Adrenal gland (tissue), 12 donors: ENCODE data around the gene SLC8A2. TPM values are rescaled to one million over a fixed set of nuclear protein-coding genes. Genes with fewer than 3 reads are reported as not detected.
"Not testable (repeated sequence)": the region's sequence is repeated elsewhere in the genome, so short reads cannot be mapped to it uniquely, and the experiment has no call there.

Source experiments
- DNase-seq, 7 donors: peaks; one replicate each; pipeline ENCODE4 v3.0.0-alpha.2; 2019 to 2020
- H3K27ac ChIP-seq, 5 donors: fragments of 200-600 bp; sonication (generic) in 4 of 5; 1 replicate in 3 of 5; 2 replicates in 2 of 5; pipeline versions ENCODE4 v1.5.1 to v1.8.0; 2016 to 2020; ENCODE audit warnings: mild to moderate bottlenecking in 1 of 5
- H3K27me3 ChIP-seq: fragments of 200-600 bp; 2 replicates; pipeline ENCODE4 v1.8.0; 2021
- H3K36me3 ChIP-seq, 2 donors: fragments of 200-600 bp; replicated peaks in 1 of 2; 1 replicate in 1 of 2; 2 replicates in 1 of 2; pipeline versions ENCODE4 v1.5.1 to v1.8.0; 2018 to 2022
- H3K4me1 ChIP-seq, 2 donors: fragments of 200-600 bp; replicated peaks in 1 of 2; 1 replicate in 1 of 2; 2 replicates in 1 of 2; pipeline versions ENCODE4 v1.5.1 to v1.8.0; 2018 to 2021
- H3K4me3 ChIP-seq, 4 donors: fragments of 200-600 bp; sonication (generic) in 3 of 4; one replicate each; pipeline ENCODE4 v1.5.1; 2016 to 2018
- H3K9me3 ChIP-seq, 3 donors: fragments of 200-600 bp; sonication (generic) in 1 of 3; replicated peaks in 1 of 3; 1 replicate in 2 of 3; 2 replicates in 1 of 3; pipeline versions ENCODE4 v1.5.1 to v1.8.0; 2016 to 2021
- CTCF ChIP-seq, 6 experiments: fragments of 450-650 bp in 4 of 6; fragments of 200-600 bp in 2 of 6; sonication (generic) in 1 of 6; IDR thresholded peaks; 1 replicate in 5 of 6; 2 replicates in 1 of 6; pipeline versions ENCODE4 v1.5.1 to v1.8.0; 2016 to 2021; ENCODE audit warnings: antibody characterized with exemption in 6 of 6, mild to moderate bottlenecking in 2 of 6, moderate library complexity in 1 of 6
- POLR2A ChIP-seq, 2 donors: fragments of 450-650 bp; IDR thresholded peaks; one replicate each; pipeline ENCODE4 v1.6.1; 2017; ENCODE audit warnings: antibody characterized with exemption in 2 of 2, mild to moderate bottlenecking in 2 of 2, moderate library complexity in 1 of 2
- WGBS, 4 donors: extraction: QIAGEN DNeasy Blood & Tissue Kit in 2 of 4; methylation state at CpG; one replicate each; pipeline versions ENCODE4 v1.1.5 to v1.1.7; 2013 to 2017; 5-methylcytosine and 5-hydroxymethylcytosine counted together
- intact Hi-C, 2 donors: fragments of 100-400 bp; cut with DNase I; formaldehyde crosslinking; loops; one replicate each; pipeline versions ENCODE4 v1.14.1 to v1.15.0; 2022 to 2023
- polyA plus RNA-seq, 3 donors: library from polyadenylated mRNA; stranded (reverse); fragments of 200-250 nt in 2 of 3; fragments of 350-450 nt in 1 of 3; fragmentation: Illumina TruSeq in 1 of 3; extraction: RNeasy Lipid Tissue Mini Kit (QIAGEN cat#74804) in 1 of 3; gene quantifications; one replicate each; pipeline ENCODE4 v1.2.3, GENCODE V29; 2013 to 2014
- total RNA-seq, 9 donors: library from RNA; depleted of rRNA in 4 of 9; stranded (reverse); fragments of >200 nt in 4 of 9; fragments of 120-200 nt in 1 of 9; fragmentation: NEBNext Ultra II Directional in 1 of 9; extraction: Animal tissue kit (Norgen Biotek cat#: 25700) in 1 of 9; gene quantifications; one replicate each; pipeline versions ENCODE4 v1.1.0 to v1.2.4, GENCODE V29; 2013 to 2023
- donor health status: healthy with polysubstance abuse.
- donor health status: Bipolar disorder and iron deficiency.
- donor health status: DM: yes; HTN: yes; CAD: no.
- donor health status: DM: no; HTN: no; CAD: no.
- donor health status: DM: no; HTN: no; CAD: no.
- donor health status: DM: yes; HTN: yes; CAD: no.

The SLC8A2 gene
- total and polyA plus RNA-seq, 12 donors = 0.22 to 6.1 (median 3.0) TPM; not detected in 3

- H3K9me3 ChIP-seq = no peaks in the 10 kb centered on the region
- H3K4me3 ChIP-seq = no peak overlapping the region
- H3K4me1 ChIP-seq = no peaks in the 10 kb centered on the region
- intact Hi-C loops = no loop called here
- 63 to 71% methylated on average over 21 of the region's 21 CpGs; no CpG with 5 or more reads in 2 of the 4 donors for WGBS, 4 donors
- DNase-seq = peak in 3 of 7 donors; percentile 33 to 39 (median 37)
- peak in 2 of 6 experiments; percentile 15 to 30 for TF ChIP-seq CTCF (IDR thresholded peaks at IDR 0.05)
- no peak for TF ChIP-seq POLR2A (IDR thresholded peaks at IDR 0.05)
- no peaks in the 10 kb centered on the region for H3K36me3 ChIP-seq
- peaks cover 17% of the 10 kb centered on the region for H3K27me3 ChIP-seq
- H3K27ac ChIP-seq = no peak overlapping the region
Observed at GRCh38 chr19:47414469-47414868, 57.2 kb downstream of the SLC8A2 start.

DNA sequence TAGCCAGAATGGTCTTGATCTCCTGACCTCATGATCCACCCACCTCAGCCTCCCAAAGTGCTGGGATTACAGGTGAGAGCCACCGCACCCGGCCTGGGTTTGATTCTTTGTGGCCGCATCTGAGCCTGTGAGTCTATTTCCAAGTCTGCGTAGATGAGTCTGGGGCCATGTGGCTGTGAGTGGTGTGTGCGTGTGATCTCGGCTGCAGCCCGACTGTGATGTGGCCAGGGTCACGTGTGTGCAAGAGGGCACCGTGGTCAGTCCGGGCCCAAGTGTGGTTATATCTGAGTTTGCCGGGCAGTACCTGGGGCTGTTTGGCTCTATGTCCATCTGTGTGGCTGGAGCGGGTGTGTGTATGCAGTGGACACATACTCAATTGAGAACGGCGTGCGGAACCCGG lies 57.8 kb downstream of the SLC8A2 start:
- no peaks in the 10 kb centered on the region for H3K4me1 ChIP-seq
- no peaks in the 10 kb centered on the region for H3K36me3 ChIP-seq
- H3K9me3 ChIP-seq = no peaks in the 10 kb centered on the region
- WGBS, 4 donors = 81 to 94% (median 84%) methylated on average over 5 to 16 of the region's 16 CpGs
- H3K4me3 ChIP-seq = no peak overlapping the region
- H3K27ac ChIP-seq = no peak overlapping the region
- peaks cover 14% of the 10 kb centered on the region for H3K27me3 ChIP-seq
- intact Hi-C loops = no loop called here
- TF ChIP-seq POLR2A (IDR thresholded peaks at IDR 0.05) (no peak), CTCF (IDR thresholded peaks at IDR 0.05) (no peak)
- DNase-seq = no peak

DNA sequence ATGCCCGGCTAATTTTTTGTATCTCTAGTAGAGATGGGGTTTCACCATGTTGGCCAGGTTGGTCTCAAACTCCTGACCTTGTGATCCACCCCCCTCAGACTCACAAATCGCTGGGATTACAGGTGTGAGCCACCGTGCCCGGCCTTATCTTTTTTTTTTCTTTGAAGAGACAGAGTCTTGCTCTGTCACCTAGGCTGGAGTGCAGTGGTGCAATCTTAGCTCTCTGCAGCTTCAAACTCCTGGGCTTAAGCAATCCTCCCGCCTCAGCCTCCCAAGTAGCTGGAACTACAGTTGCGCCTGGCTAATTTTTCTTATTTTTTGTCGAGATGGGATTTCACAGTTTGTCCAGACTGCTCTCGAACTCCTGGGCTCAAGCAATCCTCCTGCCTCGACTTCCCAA lies 60.0 kb downstream of the SLC8A2 start:
- intact Hi-C loops, H3K4me1 ChIP-seq, H3K9me3 ChIP-seq, H3K4me3 ChIP-seq, DNase-seq, H3K36me3 ChIP-seq, H3K27ac ChIP-seq: not testable (repeated sequence)
- peaks cover 24% of the 10 kb centered on the region for H3K27me3 ChIP-seq
- WGBS, 4 donors = 65 to 74% (median 72%) methylated on average over 9 of the region's 9 CpGs

GRCh38 chr19:47411101-47411500 lies 60.6 kb downstream of the SLC8A2 start:
- Histone ChIP-seq H3K4me3 (no peak overlapping the region), H3K27ac (no peak overlapping the region), H3K4me1 (no peaks in the 10 kb centered on the region), H3K27me3 (peaks cover 23% of the 10 kb centered on the region), H3K36me3 (no peaks in the 10 kb centered on the region), H3K9me3 (no peaks in the 10 kb centered on the region)
- DNase-seq = no peak
- TF ChIP-seq POLR2A (IDR thresholded peaks at IDR 0.05) (no peak), CTCF (IDR thresholded peaks at IDR 0.05) (no peak)
- WGBS, 4 donors = 66 to 79% (median 76%) methylated on average over 7 to 8 of the region's 8 CpGs
- intact Hi-C loops = no loop called here

DNA sequence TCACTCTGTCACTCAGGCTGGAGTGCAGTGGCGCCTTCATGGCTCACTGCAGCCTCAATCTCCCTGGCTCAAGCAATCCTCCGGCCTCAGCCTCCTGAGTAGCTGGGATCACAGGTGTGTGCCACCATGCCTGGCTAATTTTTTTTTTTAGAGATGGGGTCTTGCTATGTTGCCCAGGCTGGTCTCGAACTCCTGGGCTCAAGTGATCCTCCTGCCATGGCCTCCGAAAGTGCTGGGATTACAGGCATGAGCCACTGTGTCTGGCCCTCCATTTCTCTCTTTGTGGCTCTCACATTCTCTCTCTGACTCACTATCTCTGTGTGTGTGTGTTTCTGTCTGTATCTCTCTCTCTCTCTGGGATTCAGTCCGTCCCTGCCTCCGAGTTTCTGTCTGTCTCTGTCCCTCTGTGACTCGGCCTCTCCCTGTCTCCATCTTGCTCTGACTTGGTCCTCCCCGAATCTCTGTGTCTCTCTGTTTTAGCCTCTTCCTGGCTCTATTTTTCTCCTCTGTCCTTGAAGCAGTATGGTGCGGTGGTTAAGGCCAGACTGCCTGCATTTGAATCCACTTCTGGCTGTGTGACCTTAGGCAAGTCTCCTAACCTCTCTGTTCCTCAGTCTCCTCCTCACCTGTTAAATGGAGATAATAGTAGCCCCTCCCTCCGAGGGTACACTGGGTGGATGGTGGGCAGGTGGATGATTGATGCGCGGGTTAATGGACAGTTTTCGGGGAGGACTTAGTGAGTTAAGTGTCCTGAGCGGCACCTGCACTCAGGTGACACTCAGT lies 63.3 kb downstream of the SLC8A2 start:
- TF ChIP-seq POLR2A (IDR thresholded peaks at IDR 0.05) = no peak
- intact Hi-C loops = no loop called here
- Histone ChIP-seq H3K4me3 (no peak overlapping the region), H3K27me3 (peaks cover 19% of the 10 kb centered on the region), H3K9me3 (no peaks in the 10 kb centered on the region), H3K36me3 (no peaks in the 10 kb centered on the region), H3K27ac (no peak overlapping the region), H3K4me1 (no peaks in the 10 kb centered on the region)
- WGBS, 4 donors = 84 to 88% (median 85%) methylated on average over 14 of the region's 14 CpGs
- no peak for DNase-seq
